22Rv1 (cell line): ENCODE data around the gene AXIN2.

Experiments used
- ZFX ChIP-seq: fragments of 450-650 bp; IDR thresholded peaks from 2 replicates; pipeline ENCODE4 v1.6.1; 2017; ENCODE audit warnings: antibody characterized with exemption, borderline replicate concordance
- TF ChIP-seq, protein P1 (sequence below): fragments of 450-650 bp; IDR thresholded peaks from 2 replicates; pipeline ENCODE4 v1.5.1; 2017; ENCODE audit warnings: mild to moderate bottlenecking

- TF ChIP-seq, protein P1, sequence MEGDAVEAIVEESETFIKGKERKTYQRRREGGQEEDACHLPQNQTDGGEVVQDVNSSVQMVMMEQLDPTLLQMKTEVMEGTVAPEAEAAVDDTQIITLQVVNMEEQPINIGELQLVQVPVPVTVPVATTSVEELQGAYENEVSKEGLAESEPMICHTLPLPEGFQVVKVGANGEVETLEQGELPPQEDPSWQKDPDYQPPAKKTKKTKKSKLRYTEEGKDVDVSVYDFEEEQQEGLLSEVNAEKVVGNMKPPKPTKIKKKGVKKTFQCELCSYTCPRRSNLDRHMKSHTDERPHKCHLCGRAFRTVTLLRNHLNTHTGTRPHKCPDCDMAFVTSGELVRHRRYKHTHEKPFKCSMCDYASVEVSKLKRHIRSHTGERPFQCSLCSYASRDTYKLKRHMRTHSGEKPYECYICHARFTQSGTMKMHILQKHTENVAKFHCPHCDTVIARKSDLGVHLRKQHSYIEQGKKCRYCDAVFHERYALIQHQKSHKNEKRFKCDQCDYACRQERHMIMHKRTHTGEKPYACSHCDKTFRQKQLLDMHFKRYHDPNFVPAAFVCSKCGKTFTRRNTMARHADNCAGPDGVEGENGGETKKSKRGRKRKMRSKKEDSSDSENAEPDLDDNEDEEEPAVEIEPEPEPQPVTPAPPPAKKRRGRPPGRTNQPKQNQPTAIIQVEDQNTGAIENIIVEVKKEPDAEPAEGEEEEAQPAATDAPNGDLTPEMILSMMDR: no peak
- no peak for TF ChIP-seq ZFX
These were observed 25.5 kb downstream of the AXIN2 start for GRCh38 chr17:65535777-65536572.
